WTC11 (cell line): Measurements from ENCODE around the gene FRK. TPM values are rescaled to one million over a fixed set of nuclear protein-coding genes. Genes with fewer than 3 reads are reported as not detected.

ENCODE experiments used
- ATAC-seq: fragments of 200-7000 bp; cut with Tn5 transposase; 2 replicates; pipeline ENCODE4 v1.10.0; 2021; ENCODE audit warnings: mild to moderate bottlenecking, moderate library complexity
- CTCF ChIA-PET: fragments of 300-600 bp; sonication (Branson Sonifier 250); formaldehyde crosslinking; loops from one replicate; lab custom pipeline; 2021; ENCODE audit warnings: antibody characterized with exemption; lab: Charles Lee
- POLR2A ChIA-PET: fragments of 350-600 bp; sonication (Branson Sonifier 250); formaldehyde crosslinking; loops from one replicate; lab custom pipeline; 2021; ENCODE audit warnings: antibody characterized with exemption; lab: Charles Lee
- DNase-seq: peaks from one replicate; pipeline ENCODE4 v3.0.0; 2021; ENCODE audit warnings: low spot score
- H3K27ac Mint-ChIP-seq: 2 replicates; pipeline ENCODE4 v1.8.0; 2021; ENCODE audit warnings: mixed read lengths
- H3K27me3 Mint-ChIP-seq: 2 replicates; pipeline ENCODE4 v1.8.0; 2021; ENCODE audit warnings: low read depth, mild to moderate bottlenecking, moderate library complexity, mixed read lengths
- H3K36me3 Mint-ChIP-seq: 2 replicates; pipeline ENCODE4 v1.8.0; 2021; ENCODE audit warnings: mixed read lengths
- H3K4me1 Mint-ChIP-seq: 2 replicates; pipeline ENCODE4 v1.8.0; 2022; ENCODE audit warnings: mixed read lengths
- H3K4me3 Mint-ChIP-seq: 2 replicates; pipeline ENCODE4 v1.8.0; 2021; ENCODE audit warnings: mild to moderate bottlenecking, moderate library complexity, mixed read lengths
- H3K9me3 Mint-ChIP-seq: 2 replicates; pipeline ENCODE4 v1.8.0; 2021; ENCODE audit warnings: mixed read lengths
- AR ChIP-seq: fragments of 250-450 bp; sonication (Bioruptor Pico); IDR thresholded peaks from 2 replicates; pipeline ENCODE4 v1.9.0; 2021; ENCODE audit warnings: mild to moderate bottlenecking
- ATF6 ChIP-seq: sonication (generic); formaldehyde crosslinking; IDR thresholded peaks from 2 replicates; pipeline ENCODE4 v1.8.1; 2023; ENCODE audit warnings: mild to moderate bottlenecking, missing genetic modification reagents
- CREM ChIP-seq: sonication (generic); formaldehyde crosslinking; IDR thresholded peaks from 2 replicates; pipeline ENCODE4 v1.8.1; 2022; ENCODE audit warnings: mild to moderate bottlenecking, missing genetic modification reagents, moderate library complexity
- E2F1 ChIP-seq: sonication (generic); formaldehyde crosslinking; IDR thresholded peaks from 2 replicates; pipeline ENCODE4 v1.8.0; 2022; ENCODE audit warnings: mild to moderate bottlenecking, missing genetic modification reagents
- E2F4 ChIP-seq: sonication (generic); formaldehyde crosslinking; IDR thresholded peaks from 2 replicates; pipeline ENCODE4 v1.8.1; 2022; ENCODE audit warnings: low read depth, mild to moderate bottlenecking, moderate library complexity, missing genetic modification reagents, borderline replicate concordance
- EMX1 ChIP-seq: fragments of 250-450 bp; sonication (Bioruptor Pico); IDR thresholded peaks from 2 replicates; pipeline ENCODE4 v1.8.0; 2021; ENCODE audit warnings: mild to moderate bottlenecking
- FOXJ3 ChIP-seq: sonication (generic); formaldehyde crosslinking; IDR thresholded peaks from 2 replicates; pipeline ENCODE4 v1.9.0; 2021; ENCODE audit warnings: missing genetic modification reagents, mild to moderate bottlenecking, borderline replicate concordance
- FOXP4 ChIP-seq: sonication (generic); formaldehyde crosslinking; IDR thresholded peaks from 2 replicates; pipeline ENCODE4 v1.8.0; 2022; ENCODE audit warnings: mild to moderate bottlenecking, missing genetic modification reagents
- GABPB1 ChIP-seq: sonication (generic); formaldehyde crosslinking; IDR thresholded peaks from 2 replicates; pipeline ENCODE4 v1.8.1; 2023; ENCODE audit warnings: mild to moderate bottlenecking, missing genetic modification reagents
- GRHL2 ChIP-seq: fragments of 250-450 bp; sonication (Bioruptor Pico); IDR thresholded peaks from 2 replicates; pipeline ENCODE4 v1.8.0; 2022; ENCODE audit warnings: mild to moderate bottlenecking, moderate library complexity; ENCODE audit not compliant: insufficient replicate concordance, severe bottlenecking
- IRF2 ChIP-seq: sonication (generic); formaldehyde crosslinking; IDR thresholded peaks from 2 replicates; pipeline ENCODE4 v1.8.0; 2022; ENCODE audit warnings: low read depth, missing genetic modification reagents, borderline replicate concordance
- JUN ChIP-seq: sonication (generic); formaldehyde crosslinking; IDR thresholded peaks from 2 replicates; pipeline ENCODE4 v1.8.0; 2023; ENCODE audit warnings: mild to moderate bottlenecking, missing genetic modification reagents
- NR1H2 ChIP-seq: sonication (generic); formaldehyde crosslinking; IDR thresholded peaks from 2 replicates; pipeline ENCODE4 v1.9.0; 2021; ENCODE audit warnings: mild to moderate bottlenecking, moderate library complexity, missing genetic modification reagents
- OVOL2 ChIP-seq: fragments of 250-450 bp; sonication (Bioruptor Pico); IDR thresholded peaks from 2 replicates; pipeline ENCODE4 v1.9.0; 2021; ENCODE audit warnings: mild to moderate bottlenecking, borderline replicate concordance
- RELA ChIP-seq: sonication (generic); formaldehyde crosslinking; IDR thresholded peaks from 2 replicates; pipeline ENCODE4 v1.8.1; 2022; ENCODE audit warnings: missing genetic modification reagents, mild to moderate bottlenecking, borderline replicate concordance
- RORB ChIP-seq: fragments of 250-450 bp; sonication (Bioruptor Pico); IDR thresholded peaks from 2 replicates; pipeline ENCODE4 v1.9.0; 2021; ENCODE audit warnings: mild to moderate bottlenecking
- SMAD3 ChIP-seq: sonication (generic); formaldehyde crosslinking; IDR thresholded peaks from 2 replicates; pipeline ENCODE4 v1.8.0; 2022; ENCODE audit warnings: missing genetic modification reagents, mild to moderate bottlenecking, borderline replicate concordance
- SMAD4 ChIP-seq: sonication (generic); formaldehyde crosslinking; IDR thresholded peaks from 2 replicates; pipeline ENCODE4 v1.8.0; 2022; ENCODE audit warnings: mild to moderate bottlenecking, missing genetic modification reagents
- SOX15 ChIP-seq: fragments of 250-450 bp; sonication (Bioruptor Pico); IDR thresholded peaks from 2 replicates; pipeline ENCODE4 v1.9.0; 2021; ENCODE audit warnings: mild to moderate bottlenecking
- TCF7 ChIP-seq: sonication (generic); formaldehyde crosslinking; IDR thresholded peaks from 2 replicates; pipeline ENCODE4 v1.8.0; 2022; ENCODE audit warnings: mild to moderate bottlenecking, low read depth, missing genetic modification reagents, moderate library complexity
- ZBTB43 ChIP-seq: sonication (generic); formaldehyde crosslinking; IDR thresholded peaks from 2 replicates; pipeline ENCODE4 v1.8.1; 2023; ENCODE audit warnings: mild to moderate bottlenecking, missing genetic modification reagents
- ZNF232 ChIP-seq: sonication (generic); formaldehyde crosslinking; IDR thresholded peaks from 2 replicates; pipeline ENCODE4 v1.8.0; 2022; ENCODE audit warnings: mild to moderate bottlenecking, missing genetic modification reagents
- total RNA-seq: library from RNA; stranded (reverse); gene quantifications from 3 replicates; pipeline ENCODE4 v1.2.3, GENCODE V29; 2021

FRK gene
- total RNA-seq, 1 experiment from 2014 or later, result 0.13 TPM

- TF ChIP-seq ZBTB43 (no peak), JUN (CRISPR knock-in tag) (no peak), SOX15 (CRISPR knock-in tag) (no peak), GRHL2 (no peak)
Measured at GRCh38 chr6:116051244-116051643, 9.4 kb downstream of the FRK start (continued).

- POLR2A ChIA-PET, result no interaction called here
- no peaks in the 10 kb centered on the region for H3K4me1 Mint-ChIP-seq
- no peak for ATAC-seq
- no peak overlapping the region for H3K4me3 Mint-ChIP-seq
- no peak overlapping the region for H3K27ac Mint-ChIP-seq
- DNase-seq, result no peak
- H3K9me3 Mint-ChIP-seq, result 0 out of 2 replicates have a peak, but pooled peaks cover 3% of the 10 kb centered on the region
- TF ChIP-seq TCF7, result no peak
- TF ChIP-seq EMX1, result no peak
- no peak for TF ChIP-seq FOXJ3
- no peak for TF ChIP-seq FOXP4 (CRISPR knock-in tag)
- TF ChIP-seq E2F1, result no peak
- no peak for TF ChIP-seq E2F4
- no peak for TF ChIP-seq IRF2
- no peak for TF ChIP-seq NR1H2
- TF ChIP-seq GABPB1 (CRISPR knock-in tag), result no peak
- TF ChIP-seq SMAD4 (CRISPR knock-in tag), result no peak
- no peak for TF ChIP-seq SMAD3 (CRISPR knock-in tag)
- no peak for TF ChIP-seq ZNF232 (CRISPR knock-in tag)
- no peak for TF ChIP-seq OVOL2 (CRISPR knock-in tag)
- TF ChIP-seq RELA (CRISPR knock-in tag), result no peak
- TF ChIP-seq, all 79 proteins: peak for 0
- Mint-ChIP-seq H3K27me3 (no peaks in the 10 kb centered on the region), H3K36me3 (no peaks in the 10 kb centered on the region)
- CTCF ChIA-PET, result no interaction called here
Measured at GRCh38 chr6:116050737-116051136, 10.0 kb downstream of the FRK start.

GRCh38 chr6:116049321-116049720, 11.4 kb downstream of the FRK start:
- H3K27ac Mint-ChIP-seq, result no peak overlapping the region
- DNase-seq (no peak), ATAC-seq (no peak)
- no peak overlapping the region for H3K4me3 Mint-ChIP-seq
- CTCF ChIA-PET, result no interaction called here
- H3K9me3 Mint-ChIP-seq, result peaks cover 15% of the 10 kb centered on the region
- H3K27me3 Mint-ChIP-seq, result no peaks in the 10 kb centered on the region; the same call in 1 of the 2 replicates
- POLR2A ChIA-PET, result no interaction called here
- H3K36me3 Mint-ChIP-seq, result no peaks in the 10 kb centered on the region
- H3K4me1 Mint-ChIP-seq, result no peaks in the 10 kb centered on the region
- TF ChIP-seq SMAD3 (CRISPR knock-in tag) (no peak), CREM (no peak), AR (no peak), RORB (CRISPR knock-in tag) (no peak), ATF6 (CRISPR knock-in tag) (no peak)
